Activated T-cell treated with anti-CD3 and anti-CD28 coated beads, Interleukin-2, amount 50 U/mL, for 1 hour (primary cell): ENCODE data around the gene C3orf49.

Experiments used
- DNase-seq: peaks from one replicate; pipeline ENCODE4 v3.0.0-alpha.2; 2020

C3orf49 gene

GRCh38 chr3:63853106-63853505, 34.0 kb downstream of the C3orf49 start:
- no peak for DNase-seq

- no peak for DNase-seq
Measured at GRCh38 chr3:63855333-63855940, 36.3 kb downstream of the C3orf49 start.

GRCh38 chr3:63857311-63857710, 38.2 kb downstream of the C3orf49 start:
- DNase-seq = no peak

GRCh38 chr3:63860776-63861175, 41.7 kb downstream of the C3orf49 start:
- DNase-seq = no peak

GRCh38 chr3:63861306-63861705, 42.2 kb downstream of the C3orf49 start:
- no peak for DNase-seq

- no peak for DNase-seq
Measured at GRCh38 chr3:63862804-63863149, 43.7 kb downstream of the C3orf49 start.

- peak; percentile 81 for DNase-seq
Measured at GRCh38 chr3:63863150-63864007, 44.3 kb downstream of the C3orf49 start, which contains the start of the genes ATXN7 and THOC7. TSS of gene ATXN7 (plus strand) at chr3:63863867. CDS start at chr3:63912599, 48,732 bp downstream. TSS of gene THOC7 (minus strand) at chr3:63863805. CDS start at chr3:63863790, 15 bp downstream.

GRCh38 chr3:63864008-63864964, 45.2 kb downstream of the C3orf49 start:
- peak; percentile 65 for DNase-seq

- no peak for DNase-seq
Measured at GRCh38 chr3:63864965-63865327, 45.8 kb downstream of the C3orf49 start.

- no peak for DNase-seq
Measured at GRCh38 chr3:63867225-63867624, 48.1 kb downstream of the C3orf49 start.

GRCh38 chr3:63869940-63870614, 51.0 kb downstream of the C3orf49 start:
- DNase-seq = no peak

- no peak for DNase-seq
Measured at GRCh38 chr3:63870615-63871005, 51.5 kb downstream of the C3orf49 start.

GRCh38 chr3:63872135-63872924, 53.2 kb downstream of the C3orf49 start:
- no peak for DNase-seq

GRCh38 chr3:63874769-63875168, 55.7 kb downstream of the C3orf49 start:
- DNase-seq = no peak

GRCh38 chr3:63875510-63875909, 56.4 kb downstream of the C3orf49 start:
- DNase-seq = no peak

GRCh38 chr3:63876260-63876659, 57.2 kb downstream of the C3orf49 start:
- DNase-seq = no peak

GRCh38 chr3:63877737-63878393, 58.8 kb downstream of the C3orf49 start:
- DNase-seq = no peak

GRCh38 chr3:63878394-63879060, 59.4 kb downstream of the C3orf49 start:
- DNase-seq = no peak

GRCh38 chr3:63880653-63881052, 61.6 kb downstream of the C3orf49 start:
- no peak for DNase-seq

- no peak for DNase-seq
Measured at GRCh38 chr3:63886858-63887257, 67.8 kb downstream of the C3orf49 start.

- DNase-seq = no peak
Measured at GRCh38 chr3:63891518-63891917, 72.4 kb downstream of the C3orf49 start.
